GM21737 (cell line): ENCODE results near the gene BACH2.
"Not testable (repeated sequence)": the region's sequence is repeated elsewhere in the genome, so short reads cannot be mapped to it uniquely, and the experiment has no call there.

Experiments used
- ATAC-seq: cut with Tn5 transposase; IDR thresholded peaks from one replicate; pipeline ENCODE4 v1.9.1; 2021; ENCODE audit warnings: mild to moderate bottlenecking, moderate library complexity; ENCODE audit not compliant: unreplicated experiment

Gene BACH2

GRCh38 chr6:90296341-90297114 lies at the start of gene BACH2:
Gene BACH2 (minus strand): TSS chr6:90296843. CDS start chr6:90008844, 287,999 bp downstream.
- ATAC-seq, result peak; percentile 62

GRCh38 chr6:90343576-90343975 lies 46.9 kb upstream of the BACH2 start:
- no peak for ATAC-seq

- ATAC-seq, result no peak
These were observed 41.8 kb upstream of the BACH2 start for GRCh38 chr6:90338409-90338808.

- no peak for ATAC-seq
These were observed 39.8 kb upstream of the BACH2 start for GRCh38 chr6:90336388-90336947.

GRCh38 chr6:90333928-90334327 lies 37.3 kb upstream of the BACH2 start:
- no peak for ATAC-seq

- ATAC-seq, result not testable (repeated sequence)
These were observed 36.4 kb upstream of the BACH2 start for GRCh38 chr6:90332978-90333543.

GRCh38 chr6:90329386-90330077 lies 32.9 kb upstream of the BACH2 start:
- no peak for ATAC-seq

- no peak for ATAC-seq
These were observed 31.4 kb upstream of the BACH2 start for GRCh38 chr6:90328004-90328403.

GRCh38 chr6:90326404-90327057 lies 29.9 kb upstream of the BACH2 start:
- ATAC-seq, result no peak

- no peak for ATAC-seq
These were observed 27.1 kb upstream of the BACH2 start for GRCh38 chr6:90323706-90324105.

- ATAC-seq, result no peak
These were observed 26.4 kb upstream of the BACH2 start for GRCh38 chr6:90322976-90323474.

- no peak for ATAC-seq
These were observed 23.5 kb upstream of the BACH2 start for GRCh38 chr6:90319979-90320685.

- ATAC-seq, result no peak
These were observed 22.4 kb upstream of the BACH2 start for GRCh38 chr6:90319044-90319443.

- no peak for ATAC-seq
These were observed 19.3 kb upstream of the BACH2 start for GRCh38 chr6:90315986-90316385.

GRCh38 chr6:90315354-90315950 lies 18.8 kb upstream of the BACH2 start:
- no peak for ATAC-seq

GRCh38 chr6:90314514-90314913 lies 17.9 kb upstream of the BACH2 start:
- no peak for ATAC-seq

GRCh38 chr6:90311569-90311968 lies 14.9 kb upstream of the BACH2 start:
- no peak for ATAC-seq

GRCh38 chr6:90305800-90306448 lies 9.3 kb upstream of the BACH2 start:
- no peak for ATAC-seq

- ATAC-seq, result peak; percentile 67
These were observed 7.7 kb upstream of the BACH2 start for GRCh38 chr6:90304308-90304707.
